ENCODE data around the gene SNAPIN. TPM values are rescaled to one million over a fixed set of nuclear protein-coding genes. Genes with fewer than 3 reads are reported as not detected.
"Not testable (repeated sequence)": the region's sequence is repeated elsewhere in the genome, so short reads cannot be mapped to it uniquely, and the experiment has no call there.

The SNAPIN gene
- total RNA-seq, 1 donor from 2014 or later = 56.4 TPM

- H3K27me3 ChIP-seq (ENCODE audit: control insufficient read depth in 3 of 3, insufficient read depth in 3 of 3, low read length in 3 of 3) = no peaks in the 10 kb centered on the region
- H3K36me3 ChIP-seq (ENCODE audit: control insufficient read depth in 3 of 3, insufficient read depth in 3 of 3, low read length in 3 of 3) = peaks cover 0 to 5% (median 3%) of the 10 kb centered on the region in 3 donors
- no peak overlapping the region for H3K27ac ChIP-seq (ENCODE audit: low read depth, low read length)
- peaks cover 11 to 17% (median 13%) of the 10 kb centered on the region in 3 donors for H3K4me1 ChIP-seq (ENCODE audit: control insufficient read depth in 3 of 3, insufficient read depth in 3 of 3, low read length in 3 of 3)
- H3K9ac ChIP-seq (ENCODE audit: low read depth in 1 of 3, low read length in 3 of 3) = no peak overlapping the region
- H3K9me3 ChIP-seq (ENCODE audit: control insufficient read depth in 3 of 3, low read length in 3 of 3) = no peaks in the 10 kb centered on the region
- no peak overlapping the region for H3K4me3 ChIP-seq (ENCODE audit: low read length in 3 of 3)
These were observed 3.2 kb upstream of the SNAPIN start for GRCh38 chr1:153655333-153655732.

- Histone ChIP-seq H3K4me1 (ENCODE audit: control insufficient read depth in 3 of 3, insufficient read depth in 3 of 3, low read length in 3 of 3) (peaks cover 10 to 13% (median 11%) of the 10 kb centered on the region in 3 donors), H3K27me3 (ENCODE audit: control insufficient read depth in 3 of 3, insufficient read depth in 3 of 3, low read length in 3 of 3) (no peaks in the 10 kb centered on the region), H3K4me3 (ENCODE audit: low read length in 3 of 3) (peak overlapping the region; percentile 87 to 90 (median 88)), H3K27ac (ENCODE audit: low read depth, low read length) (peak overlapping the region; percentile 92), H3K9me3 (ENCODE audit: control insufficient read depth in 3 of 3, low read length in 3 of 3) (no peaks in the 10 kb centered on the region), H3K9ac (ENCODE audit: low read depth in 1 of 3, low read length in 3 of 3) (peak overlapping the region; percentile 88 to 96 (median 96)), H3K36me3 (ENCODE audit: control insufficient read depth in 3 of 3, insufficient read depth in 3 of 3, low read length in 3 of 3) (peaks cover 33% of the 10 kb centered on the region in 3 donors)
These were observed 652 bp downstream of the SNAPIN start for GRCh38 chr1:153659175-153659534.

DNA sequence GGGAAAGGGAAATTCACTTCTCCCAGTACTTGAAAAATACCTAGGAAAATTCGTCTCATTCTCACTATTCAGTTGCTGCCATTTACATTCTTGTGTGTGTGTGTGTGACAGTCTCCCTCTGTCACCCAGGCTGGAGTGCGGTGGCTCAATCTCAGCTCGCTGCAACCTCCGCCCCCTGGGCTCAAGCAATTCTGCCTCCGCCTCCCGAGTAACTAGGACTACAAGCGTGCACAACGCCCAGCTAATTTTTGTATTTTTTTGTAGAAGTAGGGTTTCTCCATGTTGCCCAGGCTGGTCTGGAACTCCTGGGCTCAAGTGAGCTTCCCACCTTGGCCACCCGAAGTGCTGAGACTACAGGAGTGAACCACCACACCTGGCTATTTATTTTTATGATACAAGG lies 1.2 kb downstream of the SNAPIN start:
- peaks cover 37 to 38% (median 38%) of the 10 kb centered on the region in 3 donors for H3K36me3 ChIP-seq (ENCODE audit: control insufficient read depth in 3 of 3, insufficient read depth in 3 of 3, low read length in 3 of 3)

GRCh38 chr1:153661111-153661708 lies 2.7 kb downstream of the SNAPIN start:
- no peaks in the 10 kb centered on the region for H3K9me3 ChIP-seq (ENCODE audit: control insufficient read depth in 3 of 3, low read length in 3 of 3)
- H3K36me3 ChIP-seq (ENCODE audit: control insufficient read depth in 3 of 3, insufficient read depth in 3 of 3, low read length in 3 of 3) = peaks cover 48 to 54% (median 53%) of the 10 kb centered on the region in 3 donors
- H3K9ac ChIP-seq (ENCODE audit: low read depth in 1 of 3, low read length in 3 of 3) = no peak overlapping the region

More for the DNA sequence above, 1.2 kb downstream of the SNAPIN start:
- H3K4me1 ChIP-seq (ENCODE audit: control insufficient read depth in 3 of 3, insufficient read depth in 3 of 3, low read length in 3 of 3) = peaks cover 10 to 13% (median 11%) of the 10 kb centered on the region in 3 donors
- peak overlapping the region; percentile 88 to 96 (median 96) for H3K9ac ChIP-seq (ENCODE audit: low read depth in 1 of 3, low read length in 3 of 3)
- H3K27ac ChIP-seq (ENCODE audit: low read depth, low read length) = no peak overlapping the region
- H3K4me3 ChIP-seq (ENCODE audit: low read length in 3 of 3) = peak overlapping the region; percentile 87 to 90 (median 88)
- H3K27me3 ChIP-seq (ENCODE audit: control insufficient read depth in 3 of 3, insufficient read depth in 3 of 3, low read length in 3 of 3) = no peaks in the 10 kb centered on the region
- H3K9me3 ChIP-seq (ENCODE audit: control insufficient read depth in 3 of 3, low read length in 3 of 3) = no peaks in the 10 kb centered on the region

DNA sequence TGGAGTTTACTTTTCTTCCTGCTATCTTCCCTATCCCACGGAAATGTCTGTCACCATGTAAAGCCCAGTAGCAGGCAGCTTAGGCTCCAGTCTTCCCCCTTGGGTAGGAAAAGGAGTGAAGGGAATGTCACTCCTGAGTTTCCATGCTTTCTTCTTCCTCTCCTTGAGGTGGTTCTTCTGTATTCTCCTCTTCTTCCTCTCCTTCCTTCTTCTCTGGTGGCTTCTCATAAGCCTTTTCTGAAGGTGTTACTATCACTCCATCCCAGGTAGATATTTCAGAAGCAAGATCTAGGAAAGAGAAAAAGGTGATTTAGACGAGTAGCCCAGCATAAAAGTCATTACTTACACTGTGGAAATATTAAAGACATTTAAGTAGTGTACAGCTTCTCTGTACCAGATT lies 3.8 kb downstream of the SNAPIN start:
- Histone ChIP-seq H3K27me3 (ENCODE audit: control insufficient read depth in 3 of 3, insufficient read depth in 3 of 3, low read length in 3 of 3) (no peaks in the 10 kb centered on the region), H3K4me3 (ENCODE audit: low read length in 3 of 3) (no peak overlapping the region), H3K9me3 (ENCODE audit: control insufficient read depth in 3 of 3, low read length in 3 of 3) (no peaks in the 10 kb centered on the region), H3K9ac (ENCODE audit: low read depth in 1 of 3, low read length in 3 of 3) (no peak overlapping the region), H3K4me1 (ENCODE audit: control insufficient read depth in 3 of 3, insufficient read depth in 3 of 3, low read length in 3 of 3) (peaks cover 10 to 13% (median 11%) of the 10 kb centered on the region in 3 donors), H3K27ac (ENCODE audit: low read depth, low read length) (no peak overlapping the region), H3K36me3 (ENCODE audit: control insufficient read depth in 3 of 3, insufficient read depth in 3 of 3, low read length in 3 of 3) (peaks cover 59 to 65% (median 63%) of the 10 kb centered on the region in 3 donors)

More at GRCh38 chr1:153661111-153661708, 2.7 kb downstream of the SNAPIN start:
- Histone ChIP-seq H3K4me3 (ENCODE audit: low read length in 3 of 3) (no peak overlapping the region), H3K4me1 (ENCODE audit: control insufficient read depth in 3 of 3, insufficient read depth in 3 of 3, low read length in 3 of 3) (peaks cover 10 to 13% (median 11%) of the 10 kb centered on the region in 3 donors), H3K27ac (ENCODE audit: low read depth, low read length) (no peak overlapping the region), H3K27me3 (ENCODE audit: control insufficient read depth in 3 of 3, insufficient read depth in 3 of 3, low read length in 3 of 3) (no peaks in the 10 kb centered on the region)

DNA sequence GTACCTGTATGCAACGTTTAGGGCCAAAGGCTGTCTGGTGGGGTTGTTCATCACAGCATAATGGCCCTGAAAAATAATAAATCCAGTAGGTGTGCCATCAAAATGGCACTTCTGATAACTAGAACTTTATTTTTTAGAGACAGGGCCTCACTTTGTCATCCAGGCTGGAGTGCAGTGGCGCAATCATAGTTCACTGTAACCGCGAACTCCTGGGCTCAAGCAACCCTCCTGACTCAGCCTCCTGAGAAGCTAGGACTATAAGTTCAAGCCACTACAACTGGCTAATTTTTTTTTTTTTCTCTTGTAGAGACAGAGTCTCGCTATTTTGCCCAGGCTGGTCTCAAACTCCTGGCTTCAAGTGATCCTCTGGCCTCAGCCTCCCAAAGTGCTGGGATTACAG lies 4.7 kb downstream of the SNAPIN start:
- H3K27me3 ChIP-seq (ENCODE audit: control insufficient read depth in 3 of 3, insufficient read depth in 3 of 3, low read length in 3 of 3) = no peaks in the 10 kb centered on the region
- H3K9ac ChIP-seq (ENCODE audit: low read depth in 1 of 3, low read length in 3 of 3) = no peak overlapping the region
- no peak overlapping the region for H3K27ac ChIP-seq (ENCODE audit: low read depth, low read length)
- peaks cover 63 to 74% (median 73%) of the 10 kb centered on the region in 3 donors for H3K36me3 ChIP-seq (ENCODE audit: control insufficient read depth in 3 of 3, insufficient read depth in 3 of 3, low read length in 3 of 3)
- no peak overlapping the region for H3K4me3 ChIP-seq (ENCODE audit: low read length in 3 of 3)
- H3K9me3 ChIP-seq (ENCODE audit: control insufficient read depth in 3 of 3, low read length in 3 of 3) = no peaks in the 10 kb centered on the region
- peaks cover 11 to 13% (median 12%) of the 10 kb centered on the region in 3 donors for H3K4me1 ChIP-seq (ENCODE audit: control insufficient read depth in 3 of 3, insufficient read depth in 3 of 3, low read length in 3 of 3)

GRCh38 chr1:153667439-153667838 lies 8.9 kb downstream of the SNAPIN start:
- H3K4me1 ChIP-seq (ENCODE audit: control insufficient read depth in 3 of 3, insufficient read depth in 3 of 3, low read length in 3 of 3) = peaks cover 13 to 16% (median 15%) of the 10 kb centered on the region in 3 donors
- no peaks in the 10 kb centered on the region for H3K27me3 ChIP-seq (ENCODE audit: control insufficient read depth in 3 of 3, insufficient read depth in 3 of 3, low read length in 3 of 3)
- no peak overlapping the region for H3K9ac ChIP-seq (ENCODE audit: low read depth in 1 of 3, low read length in 3 of 3)
- no peaks in the 10 kb centered on the region for H3K9me3 ChIP-seq (ENCODE audit: control insufficient read depth in 3 of 3, low read length in 3 of 3)
- H3K27ac ChIP-seq (ENCODE audit: low read depth, low read length) = no peak overlapping the region
- H3K4me3 ChIP-seq (ENCODE audit: low read length in 3 of 3) = no peak overlapping the region
- peaks cover 56 to 67% (median 64%) of the 10 kb centered on the region in 3 donors for H3K36me3 ChIP-seq (ENCODE audit: control insufficient read depth in 3 of 3, insufficient read depth in 3 of 3, low read length in 3 of 3)

- not testable (repeated sequence) for H3K9ac ChIP-seq (ENCODE audit: low read depth in 1 of 3, low read length in 3 of 3); H3K27ac ChIP-seq (ENCODE audit: low read depth, low read length); H3K27me3 ChIP-seq (ENCODE audit: control insufficient read depth in 3 of 3, insufficient read depth in 3 of 3, low read length in 3 of 3); H3K9me3 ChIP-seq (ENCODE audit: control insufficient read depth in 3 of 3, low read length in 3 of 3); H3K4me3 ChIP-seq (ENCODE audit: low read length in 3 of 3)
- H3K36me3 ChIP-seq (ENCODE audit: control insufficient read depth in 3 of 3, insufficient read depth in 3 of 3, low read length in 3 of 3) = peaks cover 48 to 55% (median 53%) of the 10 kb centered on the region in 3 donors
- peaks cover 13 to 16% (median 15%) of the 10 kb centered on the region in 3 donors for H3K4me1 ChIP-seq (ENCODE audit: control insufficient read depth in 3 of 3, insufficient read depth in 3 of 3, low read length in 3 of 3)
These were observed 10.2 kb downstream of the SNAPIN start for GRCh38 chr1:153668672-153669071.

DNA sequence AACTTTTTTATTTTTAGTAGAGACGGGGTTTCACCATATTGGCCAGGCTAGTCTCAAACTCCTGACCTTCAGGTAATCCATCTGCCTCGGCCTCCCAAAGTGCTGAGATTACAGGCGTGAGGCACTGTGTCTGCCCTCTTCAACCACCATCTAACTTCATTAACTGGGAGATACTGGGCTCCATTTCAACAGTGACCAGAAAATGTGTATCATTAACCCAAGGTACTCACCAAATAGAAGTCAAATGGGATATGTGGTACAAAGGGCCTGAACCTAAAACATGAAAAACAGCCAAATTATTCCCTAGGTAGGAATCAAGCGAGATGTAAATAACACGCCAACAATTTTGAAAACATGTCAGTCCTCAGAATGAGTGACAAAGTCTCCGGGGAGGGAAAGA lies 11.1 kb downstream of the SNAPIN start:
- no peak overlapping the region for H3K27ac ChIP-seq (ENCODE audit: low read depth, low read length)

DNA sequence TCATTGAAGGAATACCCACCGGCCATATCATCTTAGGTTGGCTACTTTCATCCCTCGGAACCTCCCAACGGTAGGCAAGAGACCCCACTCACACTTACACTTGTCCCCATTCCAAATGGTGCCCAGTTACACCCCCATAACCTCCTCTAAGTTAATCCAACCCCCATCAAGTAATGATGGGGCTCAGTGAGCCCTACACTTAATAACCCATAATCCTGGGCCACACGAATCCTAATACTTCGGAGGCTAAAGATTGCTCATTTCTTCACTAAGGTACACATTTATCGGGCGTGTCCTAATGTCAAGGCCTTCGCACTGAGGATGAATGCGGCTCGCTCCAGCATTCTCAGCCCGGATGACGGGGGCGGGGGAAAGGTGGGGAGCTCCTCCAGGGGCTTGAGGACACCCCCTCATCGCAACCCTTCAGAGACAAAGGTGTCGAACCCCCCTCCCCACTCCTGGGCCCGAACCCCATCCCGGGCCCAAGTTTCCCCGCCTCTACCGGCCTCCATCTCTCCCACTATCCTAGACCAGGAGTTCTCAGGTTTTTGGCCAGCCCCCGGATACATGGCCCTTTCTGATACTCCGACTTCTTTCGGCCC lies 11.9 kb downstream of the SNAPIN start:
- peak overlapping the region; percentile 86 to 95 (median 94) for H3K4me3 ChIP-seq (ENCODE audit: low read length in 3 of 3)
- peak overlapping the region; percentile 91 to 96 (median 94) for H3K9ac ChIP-seq (ENCODE audit: low read depth in 1 of 3, low read length in 3 of 3)
- no peaks in the 10 kb centered on the region for H3K27me3 ChIP-seq (ENCODE audit: control insufficient read depth in 3 of 3, insufficient read depth in 3 of 3, low read length in 3 of 3)
- H3K36me3 ChIP-seq (ENCODE audit: control insufficient read depth in 3 of 3, insufficient read depth in 3 of 3, low read length in 3 of 3) = peaks cover 32 to 38% (median 37%) of the 10 kb centered on the region in 3 donors
- peak overlapping the region; percentile 92 for H3K27ac ChIP-seq (ENCODE audit: low read depth, low read length)
- peaks cover 13 to 16% (median 15%) of the 10 kb centered on the region in 3 donors for H3K4me1 ChIP-seq (ENCODE audit: control insufficient read depth in 3 of 3, insufficient read depth in 3 of 3, low read length in 3 of 3)
- no peaks in the 10 kb centered on the region for H3K9me3 ChIP-seq (ENCODE audit: control insufficient read depth in 3 of 3, low read length in 3 of 3)

More for the DNA sequence above, 11.1 kb downstream of the SNAPIN start:
- Histone ChIP-seq H3K36me3 (ENCODE audit: control insufficient read depth in 3 of 3, insufficient read depth in 3 of 3, low read length in 3 of 3) (peaks cover 38 to 45% (median 45%) of the 10 kb centered on the region in 3 donors), H3K4me3 (ENCODE audit: low read length in 3 of 3) (peak overlapping the region; percentile 86 to 95 (median 94)), H3K9ac (ENCODE audit: low read depth in 1 of 3, low read length in 3 of 3) (peak overlapping the region in 2 of 3 donors; percentile 91 to 96), H3K4me1 (ENCODE audit: control insufficient read depth in 3 of 3, insufficient read depth in 3 of 3, low read length in 3 of 3) (peaks cover 13 to 16% (median 15%) of the 10 kb centered on the region in 3 donors), H3K9me3 (ENCODE audit: control insufficient read depth in 3 of 3, low read length in 3 of 3) (no peaks in the 10 kb centered on the region), H3K27me3 (ENCODE audit: control insufficient read depth in 3 of 3, insufficient read depth in 3 of 3, low read length in 3 of 3) (no peaks in the 10 kb centered on the region)
